Stimulated activated CD8-positive, alpha-beta memory T cell treated with anti-CD3 and anti-CD28 coated beads, Interleukin-7, amount 100 ng/mL, for 4 hours (primary cell): ENCODE measurements around the gene ACTR3C.
"Not testable (repeated sequence)": the region's sequence is repeated elsewhere in the genome, so short reads cannot be mapped to it uniquely, and the experiment has no call there.

Experiments
- DNase-seq, 2 donors: peaks; one replicate each; pipeline ENCODE4 v3.0.0-alpha.2; 2020; ENCODE audit warnings: low read depth in 2 of 2

Gene ACTR3C

GRCh38 chr7:150313870-150314269 is 9.5 kb downstream of the ACTR3C start:
- DNase-seq = no peak

- DNase-seq = no peak
Measured at GRCh38 chr7:150313367-150313809, 10.0 kb downstream of the ACTR3C start.

GRCh38 chr7:150312649-150313366 is 10.5 kb downstream of the ACTR3C start:
- DNase-seq = not testable (repeated sequence)

GRCh38 chr7:150311711-150312110 is 11.6 kb downstream of the ACTR3C start:
- DNase-seq = no peak

- no peak for DNase-seq
Measured at GRCh38 chr7:150311146-150311545, 12.2 kb downstream of the ACTR3C start.

GRCh38 chr7:150308575-150308974 is 14.8 kb downstream of the ACTR3C start:
- DNase-seq = no peak

- no peak for DNase-seq
Measured at GRCh38 chr7:150307904-150308303, 15.4 kb downstream of the ACTR3C start.

GRCh38 chr7:150307129-150307528 is 16.2 kb downstream of the ACTR3C start:
- DNase-seq = no peak

- DNase-seq = not testable (repeated sequence)
Measured at GRCh38 chr7:150306377-150306776, 17.0 kb downstream of the ACTR3C start.

- DNase-seq = not testable (repeated sequence)
Measured at GRCh38 chr7:150305903-150306284, 17.5 kb downstream of the ACTR3C start.

- DNase-seq = not testable (repeated sequence)
Measured at GRCh38 chr7:150305259-150305902, 18.0 kb downstream of the ACTR3C start.

- DNase-seq = not testable (repeated sequence)
Measured at GRCh38 chr7:150304499-150305258, 18.7 kb downstream of the ACTR3C start.

- DNase-seq = not testable (repeated sequence)
Measured at GRCh38 chr7:150302908-150303310, 20.4 kb downstream of the ACTR3C start.

- DNase-seq = not testable (repeated sequence)
Measured at GRCh38 chr7:150297978-150298377, 25.4 kb downstream of the ACTR3C start.

GRCh38 chr7:150296802-150297201 is 26.5 kb downstream of the ACTR3C start:
- DNase-seq = not testable (repeated sequence)

- DNase-seq = not testable (repeated sequence)
Measured at GRCh38 chr7:150295614-150296013, 27.7 kb downstream of the ACTR3C start.

GRCh38 chr7:150295027-150295426 is 28.3 kb downstream of the ACTR3C start:
- DNase-seq = not testable (repeated sequence)

GRCh38 chr7:150290317-150290716 is 33.0 kb downstream of the ACTR3C start:
- DNase-seq = not testable (repeated sequence)

- DNase-seq = not testable (repeated sequence)
Measured at GRCh38 chr7:150288816-150289215, 34.5 kb downstream of the ACTR3C start.

- DNase-seq = not testable (repeated sequence)
Measured at GRCh38 chr7:150287815-150288214, 35.5 kb downstream of the ACTR3C start.

GRCh38 chr7:150285849-150286754 is 37.2 kb downstream of the ACTR3C start:
- not testable (repeated sequence) for DNase-seq
